DMS53 treated with DMSO at 0.1 percent for 48 hours (cell line): ENCODE results near the gene SMAD3.

ENCODE experiments used
- DNase-seq: peaks from one replicate; lab custom pipeline; 2025; ENCODE audit not compliant: unreplicated experiment; lab: John Stamatoyannopoulos, UW

SMAD3 gene

GRCh38 chr15:67176195-67176971 lies 111.0 kb downstream of the SMAD3 start:
- DNase-seq: peak; percentile 6

- no peak for DNase-seq
Measured at GRCh38 chr15:67177752-67178151, 112.3 kb downstream of the SMAD3 start.

- DNase-seq: no peak
Measured at GRCh38 chr15:67178569-67179210, 113.3 kb downstream of the SMAD3 start.

GRCh38 chr15:67179411-67179995 lies 114.1 kb downstream of the SMAD3 start:
- no peak for DNase-seq

GRCh38 chr15:67180035-67180434 lies 114.6 kb downstream of the SMAD3 start:
- DNase-seq: no peak

GRCh38 chr15:67180514-67181191 lies 115.3 kb downstream of the SMAD3 start:
- DNase-seq: no peak

GRCh38 chr15:67181221-67181639 lies 115.8 kb downstream of the SMAD3 start:
- no peak for DNase-seq

GRCh38 chr15:67183443-67184169 lies 118.2 kb downstream of the SMAD3 start:
- DNase-seq: no peak

- DNase-seq: no peak
Measured at GRCh38 chr15:67184208-67184925, 119.0 kb downstream of the SMAD3 start.

- no peak for DNase-seq
Measured at GRCh38 chr15:67185051-67185450, 119.6 kb downstream of the SMAD3 start.

GRCh38 chr15:67185621-67186225 lies 120.3 kb downstream of the SMAD3 start:
- DNase-seq: no peak

- no peak for DNase-seq
Measured at GRCh38 chr15:67186226-67186649, 120.8 kb downstream of the SMAD3 start.

- DNase-seq: no peak
Measured at GRCh38 chr15:67186688-67187087, 121.3 kb downstream of the SMAD3 start.

GRCh38 chr15:67187351-67187854 lies 122.0 kb downstream of the SMAD3 start:
- DNase-seq: no peak

GRCh38 chr15:67188551-67189218 lies 123.3 kb downstream of the SMAD3 start:
- DNase-seq: no peak

- DNase-seq: no peak
Measured at GRCh38 chr15:67189326-67190051, 124.1 kb downstream of the SMAD3 start.

- no peak for DNase-seq
Measured at GRCh38 chr15:67190326-67190725, 124.9 kb downstream of the SMAD3 start.

GRCh38 chr15:67190813-67191212 lies 125.4 kb downstream of the SMAD3 start:
- DNase-seq: no peak
